ENCODE results near the gene C16orf78.

Gene C16orf78

DNA sequence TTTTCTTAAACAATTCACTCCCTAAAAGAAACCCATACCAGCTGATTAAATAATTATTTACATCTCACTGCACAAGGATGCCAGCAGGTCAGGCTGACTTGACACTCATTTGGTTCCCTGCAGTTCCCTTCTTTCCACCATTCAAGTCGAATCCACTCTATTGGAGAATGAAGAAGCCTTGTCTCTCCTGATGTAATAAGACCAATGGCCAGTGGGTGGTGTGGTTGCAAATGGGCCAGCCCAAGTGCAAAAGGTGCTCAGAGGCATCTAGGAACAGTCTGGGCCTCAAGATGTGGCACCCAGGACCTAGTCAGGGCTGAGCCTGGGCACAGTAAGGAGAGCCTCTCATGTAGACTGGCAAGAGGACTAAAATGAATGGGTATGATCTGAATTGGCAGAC lies 9.3 kb downstream of the C16orf78 start:
- H3K4me1 Mint-ChIP-seq (ENCODE audit: low read depth): no peaks in the 10 kb centered on the region
- no peaks in the 10 kb centered on the region for H3K36me3 Mint-ChIP-seq (ENCODE audit: low read depth)
- H3K27me3 Mint-ChIP-seq: peaks cover 1% of the 10 kb centered on the region
- H3K4me3 Mint-ChIP-seq: no peak overlapping the region
- H3K9me3 Mint-ChIP-seq: no peaks in the 10 kb centered on the region
- intact Hi-C loops (cut with micrococcal nuclease): no loop called here
- H3K27ac Mint-ChIP-seq: no peak overlapping the region

DNA sequence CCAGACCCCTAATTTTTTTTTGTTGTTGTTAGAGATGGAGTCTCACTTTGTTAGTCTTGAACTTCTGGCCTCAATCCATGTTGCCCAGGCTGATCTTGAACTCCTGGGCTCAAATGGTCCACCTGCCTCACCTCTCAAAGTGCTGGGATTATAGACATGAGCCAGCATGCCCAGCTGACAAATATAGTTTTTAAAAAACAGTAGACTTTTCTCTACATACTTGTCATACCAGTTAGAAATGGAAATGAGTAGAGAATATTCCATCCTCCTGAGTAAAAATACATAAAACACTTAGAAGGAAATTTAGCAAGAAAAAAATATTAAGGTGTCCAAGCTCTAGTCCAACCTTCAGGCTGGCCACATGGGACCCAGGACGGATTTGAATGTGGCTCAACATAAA lies 21.4 kb downstream of the C16orf78 start:
- Mint-ChIP-seq H3K4me1 (ENCODE audit: low read depth) (no peaks in the 10 kb centered on the region), H3K36me3 (ENCODE audit: low read depth) (no peaks in the 10 kb centered on the region), H3K27ac (no peak overlapping the region), H3K4me3 (no peak overlapping the region), H3K9me3 (no peaks in the 10 kb centered on the region), H3K27me3 (peaks cover 6% of the 10 kb centered on the region)
- intact Hi-C loops (cut with micrococcal nuclease): no loop called here

DNA sequence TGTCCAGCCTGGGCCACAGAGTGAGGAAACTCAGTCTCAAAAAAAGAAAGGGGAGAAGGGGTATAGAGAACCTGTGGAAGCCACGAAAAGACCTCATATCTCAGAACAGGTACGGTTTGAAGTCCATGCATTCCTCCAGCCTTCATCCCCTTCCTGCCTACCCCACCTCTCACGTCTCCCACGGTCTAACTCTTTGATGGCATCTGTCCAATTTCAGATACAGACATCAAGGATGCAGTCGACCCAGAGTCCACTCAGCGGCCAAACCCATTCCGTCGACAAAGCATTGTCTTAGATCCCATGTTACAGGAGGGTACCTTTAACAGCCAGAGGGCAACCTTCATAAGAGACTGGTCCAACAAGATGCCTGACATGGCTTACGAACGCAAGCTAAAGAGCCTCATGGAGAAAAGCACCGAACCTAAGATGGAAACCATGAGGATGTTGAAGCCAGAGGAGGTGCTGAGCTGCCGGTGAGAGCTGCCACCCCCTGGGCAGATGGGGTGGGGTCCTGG lies 22.7 kb downstream of the C16orf78 start:
- no peaks in the 10 kb centered on the region for H3K36me3 Mint-ChIP-seq (ENCODE audit: low read depth)
- peaks cover 5% of the 10 kb centered on the region for H3K27me3 Mint-ChIP-seq
- no peak overlapping the region for H3K4me3 Mint-ChIP-seq
- no peaks in the 10 kb centered on the region for H3K4me1 Mint-ChIP-seq (ENCODE audit: low read depth)
- H3K9me3 Mint-ChIP-seq: no peaks in the 10 kb centered on the region
- no peak overlapping the region for H3K27ac Mint-ChIP-seq
- intact Hi-C loops (cut with micrococcal nuclease): no loop called here

DNA sequence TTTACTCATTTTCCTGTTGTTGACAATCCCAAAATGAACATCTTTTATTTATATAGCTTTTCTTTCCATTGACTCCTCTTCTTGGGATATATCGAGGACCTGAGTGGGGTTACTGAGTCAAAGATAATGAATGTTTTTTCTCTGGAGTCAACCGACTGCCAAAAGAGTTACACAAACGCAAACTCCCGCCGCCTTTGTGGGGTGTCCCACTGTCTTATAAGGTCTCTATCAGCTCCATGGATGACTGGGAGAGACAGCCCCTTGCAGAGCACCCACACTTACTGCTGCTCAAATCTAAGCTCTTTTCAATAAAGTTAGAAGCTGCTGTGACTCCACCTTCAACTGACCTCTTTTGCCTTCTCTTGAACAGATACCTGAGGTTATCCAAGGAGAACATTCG lies 25.2 kb downstream of the C16orf78 start:
- Mint-ChIP-seq H3K27me3 (peaks cover 1% of the 10 kb centered on the region), H3K9me3 (no peaks in the 10 kb centered on the region), H3K27ac (no peak overlapping the region), H3K4me3 (no peak overlapping the region), H3K4me1 (ENCODE audit: low read depth) (no peaks in the 10 kb centered on the region), H3K36me3 (ENCODE audit: low read depth) (no peaks in the 10 kb centered on the region)
- intact Hi-C loops (cut with micrococcal nuclease): no loop called here

DNA sequence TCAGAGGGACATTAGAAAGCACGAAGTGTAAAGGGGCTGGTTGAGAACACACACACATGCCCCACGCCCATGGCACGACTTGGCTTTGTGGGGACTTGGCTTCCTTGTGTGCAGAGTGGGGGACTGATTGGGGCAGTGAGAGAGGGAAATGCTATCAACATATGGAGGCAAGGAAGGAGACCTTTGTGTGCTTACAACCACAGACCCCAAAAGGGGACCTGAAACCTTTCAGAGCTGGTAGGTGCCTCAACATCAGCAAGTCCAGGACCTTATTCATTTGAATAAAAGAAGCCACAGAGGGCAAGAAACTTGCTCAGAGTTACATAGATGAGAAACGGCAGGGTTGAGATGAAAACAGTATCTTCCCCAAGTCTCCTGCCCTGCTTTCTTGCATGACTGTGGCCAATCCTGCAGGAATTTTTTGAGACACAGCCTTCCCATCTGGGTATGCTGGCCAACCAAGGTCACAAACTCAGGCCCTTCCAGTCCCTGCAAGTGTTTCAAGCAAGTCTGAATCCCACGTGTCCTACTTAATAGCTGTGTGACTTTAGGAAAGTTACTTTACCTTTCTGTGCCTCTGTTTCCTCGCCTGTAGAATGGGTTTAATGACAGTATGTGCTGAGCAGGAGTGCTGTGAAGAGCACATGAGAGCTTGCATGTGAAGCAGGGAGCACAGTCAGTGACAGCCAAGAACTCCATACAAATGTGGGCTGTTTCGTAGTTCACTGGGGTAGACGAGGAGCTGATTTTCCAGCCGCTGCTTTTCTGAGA lies 26.2 kb downstream of the C16orf78 start:
- Mint-ChIP-seq H3K27ac (no peak overlapping the region), H3K4me1 (ENCODE audit: low read depth) (no peaks in the 10 kb centered on the region), H3K36me3 (ENCODE audit: low read depth) (no peaks in the 10 kb centered on the region), H3K9me3 (no peaks in the 10 kb centered on the region), H3K4me3 (no peak overlapping the region), H3K27me3 (peaks cover 1% of the 10 kb centered on the region)
- intact Hi-C loops (cut with micrococcal nuclease): no loop called here

DNA sequence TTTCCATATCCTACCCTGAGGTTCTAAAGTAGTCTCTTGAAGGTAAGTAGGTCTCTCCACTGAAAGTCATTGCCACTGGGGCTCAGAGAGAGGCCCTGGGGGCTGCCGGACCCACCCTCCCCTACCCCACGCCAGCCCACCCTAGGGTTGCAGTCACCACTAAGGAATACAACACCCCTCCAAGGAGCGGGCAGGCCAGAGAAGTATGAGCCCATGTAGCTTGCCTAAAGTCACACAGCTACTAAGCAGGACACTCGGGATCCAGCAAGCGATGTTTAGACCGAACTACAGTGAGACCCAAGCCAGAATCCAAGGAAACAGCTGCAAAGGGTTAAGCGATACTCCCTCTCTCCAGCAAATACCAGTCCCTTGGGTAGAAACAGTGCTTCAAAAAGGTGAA lies 27.0 kb downstream of the C16orf78 start:
- no peaks in the 10 kb centered on the region for H3K36me3 Mint-ChIP-seq (ENCODE audit: low read depth)
- no peak overlapping the region for H3K4me3 Mint-ChIP-seq
- H3K27me3 Mint-ChIP-seq: no peaks in the 10 kb centered on the region
- H3K9me3 Mint-ChIP-seq: no peaks in the 10 kb centered on the region
- no peak overlapping the region for H3K27ac Mint-ChIP-seq
- H3K4me1 Mint-ChIP-seq (ENCODE audit: low read depth): no peaks in the 10 kb centered on the region
- intact Hi-C loops (cut with micrococcal nuclease): no loop called here

DNA sequence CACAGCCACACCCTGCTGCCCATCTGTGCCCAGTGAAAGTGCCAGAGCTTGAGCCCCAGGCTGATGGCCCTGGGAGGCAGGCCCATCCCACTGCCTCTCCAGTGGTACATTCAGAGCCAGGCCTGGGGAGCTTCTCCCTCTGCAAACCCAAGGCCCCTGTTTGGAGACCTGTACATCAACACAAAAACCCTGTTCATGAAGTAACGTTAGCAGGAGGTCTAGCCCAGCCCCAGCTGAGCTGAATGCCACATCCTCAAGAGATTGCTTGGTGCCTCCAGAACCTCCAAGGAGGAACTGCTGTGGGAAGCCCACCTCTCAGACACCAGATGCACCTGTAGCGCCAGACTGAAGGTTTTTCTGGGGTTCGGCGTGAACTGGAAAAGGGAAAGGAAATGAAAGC lies 31.5 kb downstream of the C16orf78 start:
- no peaks in the 10 kb centered on the region for H3K36me3 Mint-ChIP-seq (ENCODE audit: low read depth)
- intact Hi-C loops (cut with micrococcal nuclease): loop anchor here (5.0 kb wide), 1 partner anchor 187 kb away; no protein-coding TSS in a partner anchor
- no peaks in the 10 kb centered on the region for H3K9me3 Mint-ChIP-seq
- no peaks in the 10 kb centered on the region for H3K27me3 Mint-ChIP-seq
- H3K27ac Mint-ChIP-seq: no peak overlapping the region
- H3K4me3 Mint-ChIP-seq: no peak overlapping the region
- H3K4me1 Mint-ChIP-seq (ENCODE audit: low read depth): no peaks in the 10 kb centered on the region

DNA sequence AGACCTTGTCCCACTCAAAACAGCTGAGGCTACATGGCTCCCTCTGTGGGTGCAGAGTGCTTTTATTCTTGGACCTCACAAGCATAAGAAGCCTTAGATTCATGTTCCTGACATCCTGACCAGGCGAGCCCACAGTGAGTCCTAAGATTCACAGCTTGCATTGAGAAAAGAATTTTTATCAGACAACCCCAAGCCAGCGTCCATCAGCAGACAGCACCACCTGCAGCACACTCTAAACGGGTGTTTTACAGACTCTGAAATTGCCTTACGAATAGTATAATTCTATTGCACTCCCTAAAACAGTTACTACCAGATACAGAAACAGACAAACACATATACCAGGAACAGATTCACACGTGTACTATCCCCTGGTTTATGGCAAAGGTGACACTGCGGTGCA lies 31.9 kb downstream of the C16orf78 start:
- no peaks in the 10 kb centered on the region for H3K4me1 Mint-ChIP-seq (ENCODE audit: low read depth)
- no peaks in the 10 kb centered on the region for H3K36me3 Mint-ChIP-seq (ENCODE audit: low read depth)
- H3K9me3 Mint-ChIP-seq: no peaks in the 10 kb centered on the region
- no peaks in the 10 kb centered on the region for H3K27me3 Mint-ChIP-seq
- no peak overlapping the region for H3K27ac Mint-ChIP-seq
- H3K4me3 Mint-ChIP-seq: no peak overlapping the region
- intact Hi-C loops (cut with micrococcal nuclease): loop anchor here (5.0 kb wide), 1 partner anchor 187 kb away; no protein-coding TSS in a partner anchor

DNA sequence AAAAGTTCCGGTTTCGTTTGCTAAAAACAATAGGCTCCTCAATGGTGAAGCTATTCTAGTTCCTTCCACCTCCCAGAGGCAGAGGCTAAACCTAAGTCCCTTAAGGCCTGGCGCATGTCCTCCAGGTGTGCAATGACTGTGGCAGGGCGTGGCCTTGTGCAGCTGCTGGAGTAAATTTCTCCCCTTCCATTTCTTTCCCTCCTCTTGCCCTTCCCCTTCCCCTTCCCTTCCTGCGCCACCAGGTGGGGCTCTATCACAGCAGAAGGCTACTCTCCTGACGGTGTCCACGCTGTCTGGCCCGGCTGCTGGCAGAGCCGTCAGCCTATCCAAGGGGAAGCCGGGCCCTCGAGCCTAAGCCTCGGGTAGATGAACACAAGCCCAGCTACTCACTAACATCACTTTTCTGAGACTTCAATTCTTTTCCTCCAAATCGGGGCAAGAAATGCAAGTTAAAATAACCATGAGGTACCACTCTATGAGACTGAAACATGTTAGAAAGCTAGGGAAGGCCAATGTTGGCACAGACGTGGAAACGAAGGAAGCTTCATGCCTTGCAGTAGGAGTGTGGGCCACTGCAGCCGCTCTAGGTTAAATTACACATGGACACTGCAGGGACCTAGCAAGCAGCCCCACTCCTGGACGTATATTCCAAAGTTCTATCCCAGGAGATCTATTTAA lies 34.4 kb downstream of the C16orf78 start:
- Mint-ChIP-seq H3K4me3 (no peak overlapping the region), H3K36me3 (ENCODE audit: low read depth) (no peaks in the 10 kb centered on the region), H3K4me1 (ENCODE audit: low read depth) (no peaks in the 10 kb centered on the region), H3K27ac (no peak overlapping the region), H3K27me3 (no peaks in the 10 kb centered on the region), H3K9me3 (no peaks in the 10 kb centered on the region)
- intact Hi-C loops (cut with micrococcal nuclease): loop anchor here (5.0 kb wide), 1 partner anchor 184 kb away; no protein-coding TSS in a partner anchor

DNA sequence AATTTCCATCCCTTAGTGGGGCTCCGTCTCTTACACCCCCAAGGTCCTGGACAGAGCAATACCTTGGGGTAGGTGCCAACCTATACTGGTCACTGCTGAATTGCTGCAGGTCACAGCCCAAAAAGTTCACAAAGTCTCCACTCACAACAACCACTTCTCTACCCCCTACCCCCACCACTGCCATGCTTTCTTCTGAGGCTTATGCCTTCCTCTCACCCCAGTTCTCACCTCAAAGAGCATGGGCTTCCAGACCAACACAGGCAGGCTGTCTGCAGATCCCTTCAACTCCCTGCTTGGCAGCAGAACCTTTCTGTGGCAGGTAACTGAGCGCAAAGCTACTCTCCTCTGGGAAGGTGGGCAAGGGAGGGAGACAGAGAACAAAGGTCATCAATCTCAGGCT lies 35.5 kb downstream of the C16orf78 start:
- H3K36me3 Mint-ChIP-seq (ENCODE audit: low read depth): no peaks in the 10 kb centered on the region
- no peak overlapping the region for H3K4me3 Mint-ChIP-seq
- no peaks in the 10 kb centered on the region for H3K27me3 Mint-ChIP-seq
- H3K27ac Mint-ChIP-seq: no peak overlapping the region
- intact Hi-C loops (cut with micrococcal nuclease): loop anchor here (5.0 kb wide), 1 partner anchor 183 kb away; no protein-coding TSS in a partner anchor
- no peaks in the 10 kb centered on the region for H3K9me3 Mint-ChIP-seq
- no peaks in the 10 kb centered on the region for H3K4me1 Mint-ChIP-seq (ENCODE audit: low read depth)

DNA sequence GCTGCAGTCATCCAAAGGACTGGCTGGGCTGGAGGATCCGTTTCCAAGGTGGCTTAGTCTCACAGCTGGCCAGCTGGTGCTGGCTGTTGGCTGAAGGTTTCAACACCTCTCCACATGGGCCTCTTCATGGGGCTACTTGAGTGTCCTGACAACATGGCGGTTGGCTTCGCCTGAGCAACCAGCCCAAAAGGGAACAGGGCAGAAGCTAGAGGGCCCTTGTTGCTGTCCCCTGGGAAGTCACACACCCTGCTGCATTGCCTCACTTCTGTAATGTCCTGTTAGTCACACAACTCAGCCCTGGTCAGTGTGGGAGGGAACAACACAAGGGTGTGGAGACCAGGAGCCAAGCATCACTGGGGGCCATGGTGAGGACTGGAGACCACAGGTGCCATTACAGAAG lies 36.6 kb downstream of the C16orf78 start:
- intact Hi-C loops (cut with micrococcal nuclease): no loop called here
- Mint-ChIP-seq H3K27me3 (no peaks in the 10 kb centered on the region), H3K36me3 (ENCODE audit: low read depth) (no peaks in the 10 kb centered on the region), H3K4me3 (no peak overlapping the region), H3K4me1 (ENCODE audit: low read depth) (no peaks in the 10 kb centered on the region), H3K27ac (no peak overlapping the region), H3K9me3 (no peaks in the 10 kb centered on the region)

DNA sequence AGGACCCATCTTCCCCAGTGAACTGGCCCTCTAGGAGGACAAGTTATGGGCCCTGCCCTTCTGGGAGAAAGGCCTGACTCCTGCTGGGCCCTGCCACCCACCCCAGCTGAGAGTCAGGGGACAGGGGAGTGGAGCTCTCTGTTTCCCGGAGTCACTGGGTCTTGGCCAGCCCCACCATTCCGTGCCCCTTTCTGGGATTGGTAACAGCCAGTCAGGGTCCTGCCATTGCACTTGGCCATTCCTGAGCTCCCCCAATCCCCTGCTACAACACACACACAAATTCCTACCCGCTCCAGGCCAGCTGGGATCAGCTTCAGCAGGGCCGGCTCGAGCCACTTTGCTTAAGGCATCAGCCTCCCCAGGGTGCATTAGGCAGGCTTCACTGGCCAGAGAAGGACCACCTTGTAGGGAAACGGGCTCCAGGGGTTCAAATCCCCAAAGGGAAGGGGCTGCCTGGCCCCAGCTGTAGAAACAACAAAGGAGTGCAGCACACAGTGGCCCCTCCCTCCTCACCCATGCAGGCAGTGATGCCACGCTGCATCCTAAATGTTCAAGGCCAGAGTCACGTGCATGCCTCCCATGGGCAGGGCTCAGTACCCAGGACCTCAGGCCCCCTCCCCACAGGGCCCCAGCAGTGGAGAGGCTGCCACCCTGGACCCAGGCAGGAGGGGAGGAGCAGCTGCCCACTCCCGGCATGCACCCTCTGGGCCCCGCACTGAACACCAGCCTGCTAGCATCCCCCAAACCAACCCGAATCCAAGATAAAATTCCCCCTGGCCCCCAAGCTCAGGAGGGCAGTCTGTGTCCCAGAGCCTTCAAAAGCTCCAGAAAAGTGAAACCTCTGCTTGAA lies 37.7 kb downstream of the C16orf78 start:
- Mint-ChIP-seq H3K36me3 (ENCODE audit: low read depth) (no peaks in the 10 kb centered on the region), H3K27me3 (no peaks in the 10 kb centered on the region), H3K4me1 (ENCODE audit: low read depth) (no peaks in the 10 kb centered on the region), H3K27ac (no peak overlapping the region), H3K9me3 (no peaks in the 10 kb centered on the region), H3K4me3 (no peak overlapping the region)
- intact Hi-C loops (cut with micrococcal nuclease): no loop called here

DNA sequence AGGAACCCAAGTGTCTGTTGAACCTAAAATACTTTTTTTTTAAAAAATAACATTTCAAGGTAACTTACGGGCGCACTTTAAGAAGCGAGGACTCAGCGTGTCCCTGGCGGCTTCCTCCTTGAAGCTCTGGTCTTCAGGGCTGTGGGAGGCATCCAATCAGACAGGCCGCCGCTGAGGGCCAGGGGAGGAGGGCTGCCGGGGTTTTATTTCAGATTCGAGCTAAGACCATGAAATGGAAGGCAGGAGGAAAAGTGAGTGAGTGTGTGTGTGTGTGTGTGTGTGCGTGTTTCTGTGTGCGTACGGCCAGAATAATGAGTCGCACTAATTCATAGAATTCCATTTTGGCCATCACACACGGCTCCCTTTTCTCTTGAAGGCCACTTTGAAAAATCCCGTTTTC lies 41.1 kb downstream of the C16orf78 start:
- H3K27ac Mint-ChIP-seq: no peak overlapping the region
- no peaks in the 10 kb centered on the region for H3K9me3 Mint-ChIP-seq
- H3K4me1 Mint-ChIP-seq (ENCODE audit: low read depth): no peaks in the 10 kb centered on the region
- H3K36me3 Mint-ChIP-seq (ENCODE audit: low read depth): no peaks in the 10 kb centered on the region
- no peaks in the 10 kb centered on the region for H3K27me3 Mint-ChIP-seq
- intact Hi-C loops (cut with micrococcal nuclease): no loop called here
- H3K4me3 Mint-ChIP-seq: no peak overlapping the region

DNA sequence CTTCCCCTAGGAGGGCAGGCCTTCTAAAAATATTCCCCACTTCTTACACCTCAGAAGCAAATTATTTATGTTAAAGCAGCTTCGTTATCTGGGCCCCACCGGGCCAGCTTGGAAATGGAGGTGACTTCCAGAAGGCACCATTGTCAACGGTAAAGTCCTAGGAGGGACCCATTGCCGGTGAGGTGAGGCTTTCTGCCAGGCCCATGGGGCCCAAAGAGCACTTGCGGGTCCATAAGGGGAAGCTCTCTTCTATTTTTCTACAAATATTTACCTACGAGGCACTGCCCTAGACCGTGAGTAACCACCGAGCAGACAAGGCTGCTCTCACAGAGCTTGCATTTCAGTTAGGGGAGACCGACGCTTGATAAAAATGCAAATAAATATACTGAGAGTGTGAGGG lies 41.5 kb downstream of the C16orf78 start:
- Mint-ChIP-seq H3K4me3 (no peak overlapping the region), H3K27me3 (no peaks in the 10 kb centered on the region), H3K27ac (no peak overlapping the region), H3K9me3 (no peaks in the 10 kb centered on the region), H3K4me1 (ENCODE audit: low read depth) (no peaks in the 10 kb centered on the region), H3K36me3 (ENCODE audit: low read depth) (no peaks in the 10 kb centered on the region)
- intact Hi-C loops (cut with micrococcal nuclease): no loop called here

Measured in dendritic cell treated with granulocyte-macrophage colony-stimulating factor and Interleukin-4, amounts not matched to agents 40 ng/mL and 50 ng/mL, for 4 days (primary cell).